ENCODE data around the gene DNMT3A. TPM values are rescaled to one million over a fixed set of nuclear protein-coding genes. Genes with fewer than 3 reads are reported as not detected.
A peak's percentile ranks its signal among the peaks of the same experiment; 100 is the strongest.

Gene DNMT3A
- total RNA-seq, 1 experiment from 2014 or later, result 215 TPM

DNA sequence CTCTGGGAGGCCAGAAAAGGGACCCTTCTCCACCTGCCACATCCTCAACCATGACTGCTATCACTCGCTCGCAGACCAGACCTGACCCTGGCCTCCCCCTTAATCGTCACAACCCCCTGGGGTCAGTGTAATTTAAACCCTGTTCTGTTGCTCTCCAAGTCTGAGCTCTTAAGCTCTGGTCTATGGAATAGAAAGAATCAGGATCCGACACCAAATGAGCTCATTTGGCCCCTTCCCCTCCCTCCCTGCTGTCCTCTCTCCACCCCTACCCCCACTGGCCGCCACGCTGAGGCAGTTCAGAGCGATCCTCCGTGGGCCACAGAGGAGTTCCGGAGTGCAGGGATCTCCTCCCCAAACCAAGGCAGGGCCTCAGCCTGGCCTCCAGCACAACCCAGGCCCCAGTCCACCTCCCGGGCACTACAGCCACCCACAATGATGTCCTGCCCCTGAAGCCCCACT, 5.3 kb downstream of the DNMT3A start:
- H2BK5ac ChIP-seq (ENCODE audit: insufficient read length, low read length), result no peak overlapping the region
- Mint-ChIP-seq H3K27ac (peak overlapping the region in 2 of 3 experiments; percentile 15 to 59; a peak in 3 of 7 replicates), H3K36me3 (ENCODE audit: insufficient read depth in 1 of 3, low read depth in 3 of 3) (no peaks in the 10 kb centered on the region; a peak in 1 of 7 replicates), H3K9me3 (no peaks in the 10 kb centered on the region), H3K27me3 (ENCODE audit: low read depth) (no peaks in the 10 kb centered on the region; the same call in 1 of the 2 replicates), H3K4me3 (peak overlapping the region in 1 of 2 experiments; percentile 50; a peak in 3 of 5 replicates), H3K4me1 (peaks cover 61 to 74% of the 10 kb centered on the region in 2 experiments)
- H3K4me2 ChIP-seq (ENCODE audit: insufficient read depth, insufficient read length, low read length), result no peak overlapping the region
- TF ChIP-seq, protein P1, sequence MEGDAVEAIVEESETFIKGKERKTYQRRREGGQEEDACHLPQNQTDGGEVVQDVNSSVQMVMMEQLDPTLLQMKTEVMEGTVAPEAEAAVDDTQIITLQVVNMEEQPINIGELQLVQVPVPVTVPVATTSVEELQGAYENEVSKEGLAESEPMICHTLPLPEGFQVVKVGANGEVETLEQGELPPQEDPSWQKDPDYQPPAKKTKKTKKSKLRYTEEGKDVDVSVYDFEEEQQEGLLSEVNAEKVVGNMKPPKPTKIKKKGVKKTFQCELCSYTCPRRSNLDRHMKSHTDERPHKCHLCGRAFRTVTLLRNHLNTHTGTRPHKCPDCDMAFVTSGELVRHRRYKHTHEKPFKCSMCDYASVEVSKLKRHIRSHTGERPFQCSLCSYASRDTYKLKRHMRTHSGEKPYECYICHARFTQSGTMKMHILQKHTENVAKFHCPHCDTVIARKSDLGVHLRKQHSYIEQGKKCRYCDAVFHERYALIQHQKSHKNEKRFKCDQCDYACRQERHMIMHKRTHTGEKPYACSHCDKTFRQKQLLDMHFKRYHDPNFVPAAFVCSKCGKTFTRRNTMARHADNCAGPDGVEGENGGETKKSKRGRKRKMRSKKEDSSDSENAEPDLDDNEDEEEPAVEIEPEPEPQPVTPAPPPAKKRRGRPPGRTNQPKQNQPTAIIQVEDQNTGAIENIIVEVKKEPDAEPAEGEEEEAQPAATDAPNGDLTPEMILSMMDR (conservative IDR thresholded peaks at IDR 0.05), result no peak
- H4K20me1 ChIP-seq (ENCODE audit: control insufficient read depth, insufficient read depth, insufficient read length), result no peaks in the 10 kb centered on the region
- H3K4me1 ChIP-seq (ENCODE audit: insufficient read depth, low read length), result peaks cover 15% of the 10 kb centered on the region; the same call in 1 of the 2 replicates
- no peak overlapping the region for H4K91ac ChIP-seq (ENCODE audit: insufficient read length, low read depth, low read length)
- no peaks in the 10 kb centered on the region; the same call in 1 of the 2 replicates for H3K79me2 ChIP-seq (ENCODE audit: insufficient read depth, low read length)
- H3K4ac ChIP-seq (ENCODE audit: low read depth, low read length), result no peak overlapping the region
- H3K9ac ChIP-seq (ENCODE audit: extremely low read depth, insufficient read length, low read length), result no peak overlapping the region
- DNase-seq, result no peak
- H4K8ac ChIP-seq (replicated peaks; ENCODE audit: insufficient read length, low read depth, low read length), result no peak overlapping the region
- H2BK120ac ChIP-seq (ENCODE audit: low read depth, low read length, poor library complexity, severe bottlenecking), result no peak overlapping the region
- no CpG with 5 or more reads among the region's 10 CpGs for WGBS (ENCODE audit: extremely low coverage, insufficient read length, low lambda C conversion rate)
- H3K27ac ChIP-seq (ENCODE audit: insufficient read length, low read depth, low read length), result no peak overlapping the region
- H2BK20ac ChIP-seq (ENCODE audit: low read depth, low read length, poor library complexity, severe bottlenecking), result no peak overlapping the region
- no peak overlapping the region for H3K56ac ChIP-seq (ENCODE audit: insufficient read length, low read depth, low read length)
- H3K14ac ChIP-seq (ENCODE audit: insufficient read depth, low read length), result no peak overlapping the region; the same call in 1 of the 2 replicates
- H3K9me3 ChIP-seq (ENCODE audit: control insufficient read depth, low read depth, low read length), result no peaks in the 10 kb centered on the region
- no peak overlapping the region for H3K18ac ChIP-seq (ENCODE audit: insufficient read length, low read depth, low read length)
- H4K5ac ChIP-seq (ENCODE audit: insufficient read length, low read depth, low read length), result no peak overlapping the region
- H3K23ac ChIP-seq (ENCODE audit: insufficient read length, low read depth, low read length), result no peak overlapping the region
- no peak overlapping the region for H2AK5ac ChIP-seq (ENCODE audit: insufficient read length, low read length)
- H2BK12ac ChIP-seq (ENCODE audit: insufficient read length, low read depth, low read length), result no peak overlapping the region
- H3T11ph ChIP-seq (ENCODE audit: low read length), result no peak overlapping the region
- H3K79me1 ChIP-seq (ENCODE audit: insufficient read depth, low read depth, low read length, poor library complexity, severe bottlenecking), result no peaks in the 10 kb centered on the region
- no peak overlapping the region for H2AFZ ChIP-seq (ENCODE audit: low read length)
- no peak overlapping the region for H2BK15ac ChIP-seq (ENCODE audit: low read depth, low read length)
- no peaks in the 10 kb centered on the region for H3K27me3 ChIP-seq (ENCODE audit: insufficient read depth, low read length)
- H3K23me2 ChIP-seq (ENCODE audit: insufficient read length, low read depth, low read length, poor library complexity, severe bottlenecking), result peaks cover 2% of the 10 kb centered on the region

All from H9 (cell line).